Naive B cell (primary cell): ENCODE data around the gene IL2. TPM values are rescaled to one million over a fixed set of nuclear protein-coding genes. Genes with fewer than 3 reads are reported as not detected.

Experiments
- ATAC-seq, 2 donors: fragments of 150-1000 bp; cut with Tn5 transposase; 2 replicates each; pipeline ENCODE4 v1.10.0; 2021; ENCODE audit warnings: low read depth in 2 of 2, mild to moderate bottlenecking in 2 of 2, moderate library complexity in 2 of 2
- DNase-seq: peaks from one replicate; pipeline ENCODE4 v3.0.0; 2022
- H3K27ac Mint-ChIP-seq, 6 donors: one replicate each; pipeline ENCODE4 v1.8.0; 2020 to 2022; ENCODE audit warnings: mild to moderate bottlenecking in 6 of 6, mixed read lengths in 6 of 6, moderate library complexity in 5 of 6, inconsistent platforms in 2 of 6
- H3K27me3 Mint-ChIP-seq, 3 donors: one replicate each; pipeline ENCODE4 v1.8.0; 2021 to 2022; ENCODE audit warnings: mixed read lengths in 3 of 3, mild to moderate bottlenecking in 1 of 3
- H3K36me3 Mint-ChIP-seq, 2 donors: one replicate each; pipeline ENCODE4 v1.8.0; 2020 to 2022; ENCODE audit warnings: mixed read lengths in 2 of 2, inconsistent platforms in 1 of 2, mild to moderate bottlenecking in 1 of 2
- H3K4me1 Mint-ChIP-seq, 3 donors: one replicate each; pipeline ENCODE4 v1.8.0; 2020 to 2022; ENCODE audit warnings: mixed read lengths in 3 of 3, inconsistent platforms in 1 of 3, mild to moderate bottlenecking in 1 of 3, moderate library complexity in 1 of 3
- H3K4me3 Mint-ChIP-seq, 8 donors: one replicate each; pipeline ENCODE4 v1.8.0; 2020 to 2022; ENCODE audit warnings: mild to moderate bottlenecking in 8 of 8, mixed read lengths in 8 of 8, moderate library complexity in 8 of 8, inconsistent platforms in 2 of 8
- H3K9me3 Mint-ChIP-seq, 7 donors: one replicate each; pipeline ENCODE4 v1.8.0; 2020 to 2022; ENCODE audit warnings: mixed read lengths in 7 of 7, mild to moderate bottlenecking in 5 of 7, inconsistent platforms in 2 of 7, moderate library complexity in 1 of 7
- polyA plus RNA-seq, 6 donors: library from polyadenylated mRNA; unstranded; fragments of 300-500 nt; fragmentation: Illumina TruSeq; gene quantifications; one replicate each; pipeline ENCODE4 v1.2.3, GENCODE V29; 2021; ENCODE audit warnings: low read depth in 6 of 6

IL2 gene
- under 1 TPM in 1 of 6 donors, not detected in 5; 0.84 TPM for polyA plus RNA-seq

DNA sequence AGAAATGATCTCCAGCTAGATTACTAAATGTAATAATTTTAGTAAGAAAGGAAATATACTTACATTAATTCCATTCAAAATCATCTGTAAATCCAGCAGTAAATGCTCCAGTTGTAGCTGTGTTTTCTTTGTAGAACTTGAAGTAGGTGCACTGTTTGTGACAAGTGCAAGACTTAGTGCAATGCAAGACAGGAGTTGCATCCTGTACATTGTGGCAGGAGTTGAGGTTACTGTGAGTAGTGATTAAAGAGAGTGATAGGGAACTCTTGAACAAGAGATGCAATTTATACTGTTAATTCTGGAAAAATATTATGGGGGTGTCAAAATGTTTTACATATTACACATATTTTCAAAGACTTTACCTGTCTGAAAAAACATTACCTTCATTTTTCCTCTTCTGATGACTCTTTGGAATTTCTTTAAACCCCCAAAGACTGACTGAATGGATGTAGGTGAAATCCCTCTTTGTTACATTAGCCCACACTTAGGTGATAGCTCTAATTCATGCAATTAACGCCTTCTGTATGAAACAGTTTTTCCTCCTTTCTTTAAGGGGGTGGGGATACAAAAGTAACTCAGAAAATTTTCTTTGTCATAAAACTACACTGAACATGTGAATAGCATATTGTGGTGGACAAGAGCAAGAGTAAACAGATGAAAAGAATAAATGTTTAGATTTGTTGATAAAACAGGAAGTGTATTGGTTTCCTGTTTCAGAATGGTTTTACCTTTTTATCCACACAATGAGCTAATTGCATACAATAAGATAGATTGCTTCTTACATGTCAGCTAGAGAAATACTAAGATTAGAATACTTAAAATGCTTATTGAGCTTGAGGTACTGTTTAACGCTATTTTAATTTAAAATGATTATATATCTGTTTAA lies at the start of gene IL2:
IL2 (minus strand) TSS at position 495 of the 886 bp plus-strand sequence; CDS start at position 210, 285 bp downstream.
- ATAC-seq (no peak), DNase-seq (no peak)
- Mint-ChIP-seq H3K4me1 (peaks cover 0 to 6% (median 6%) of the 10 kb centered on the region in 3 donors), H3K4me3 (no peak within 1 kb of the TSS), H3K27ac (no peak within 1 kb of the TSS), H3K27me3 (no peaks in the 10 kb centered on the region), H3K9me3 (no peaks in the 10 kb centered on the region), H3K36me3 (no peaks in the 10 kb centered on the region)

DNA sequence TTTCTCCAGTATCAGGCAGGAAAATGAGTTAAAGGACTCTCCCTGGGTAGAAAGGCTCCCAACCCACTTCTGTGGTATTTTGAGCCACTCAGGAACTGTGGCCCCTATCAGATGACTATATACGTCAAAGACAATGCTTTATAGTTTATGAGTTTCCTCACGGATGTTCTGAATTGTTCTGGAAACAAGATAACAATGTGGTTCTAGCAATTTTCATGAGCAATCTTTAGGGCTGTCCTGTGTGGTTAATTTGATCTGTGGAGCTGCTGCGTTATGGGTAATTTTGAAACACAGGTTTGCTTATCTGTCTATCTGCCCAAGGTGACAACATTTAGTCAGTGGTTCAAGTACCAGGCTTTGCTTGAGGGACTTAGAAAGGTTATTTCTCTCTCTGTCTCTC lies 46.7 kb upstream of the IL2 start:
- Mint-ChIP-seq H3K4me3 (no peak overlapping the region), H3K27ac (no peak overlapping the region)
- no peak for DNase-seq

DNA sequence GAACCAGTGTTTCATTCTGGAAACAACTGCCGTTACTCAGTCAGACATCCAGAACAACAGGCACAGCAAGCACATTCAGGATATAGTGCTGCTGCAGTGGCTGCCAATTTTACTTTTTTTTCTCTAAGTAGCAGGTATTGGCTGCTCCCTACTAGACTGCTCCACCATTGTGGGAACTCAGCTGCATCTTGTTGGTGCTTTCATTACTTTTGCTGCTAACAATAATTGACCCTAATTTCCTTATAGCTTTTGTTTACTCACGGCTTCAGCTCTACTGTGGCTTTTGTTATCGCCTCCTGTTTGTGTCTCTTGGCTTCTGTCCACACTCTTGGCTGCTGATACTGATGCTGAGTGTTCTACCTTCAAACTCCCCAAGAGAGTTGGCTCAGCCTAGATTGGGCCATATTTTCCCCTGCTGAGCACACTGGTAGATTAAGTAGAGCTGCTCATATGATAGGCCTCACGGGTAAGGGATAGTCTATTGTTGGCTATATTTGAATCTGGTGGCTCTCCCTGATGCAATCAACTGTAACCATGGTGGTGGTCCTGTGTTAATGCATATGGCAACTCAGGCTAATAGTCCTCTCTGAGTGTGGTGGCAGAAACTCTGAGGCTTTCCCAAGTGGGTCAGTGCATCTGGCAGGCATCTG lies 44.5 kb upstream of the IL2 start:
- H3K4me3 Mint-ChIP-seq: no peak overlapping the region
- DNase-seq: no peak
- H3K9me3 Mint-ChIP-seq: peaks cover 0 to 4% (median 0%) of the 10 kb centered on the region in 7 donors
- H3K4me1 Mint-ChIP-seq: no peaks in the 10 kb centered on the region
- H3K27me3 Mint-ChIP-seq: peaks cover 0 to 6% (median 0%) of the 10 kb centered on the region in 3 donors
- no peak overlapping the region for H3K27ac Mint-ChIP-seq
- no peaks in the 10 kb centered on the region for H3K36me3 Mint-ChIP-seq
- ATAC-seq: no peak

More for the DNA sequence above, 46.7 kb upstream of the IL2 start:
- peaks cover 0 to 3% (median 0%) of the 10 kb centered on the region in 7 donors for H3K9me3 Mint-ChIP-seq
- H3K4me1 Mint-ChIP-seq: no peaks in the 10 kb centered on the region
- ATAC-seq: no peak
- H3K27me3 Mint-ChIP-seq: peaks cover 0 to 6% (median 0%) of the 10 kb centered on the region in 3 donors
- no peaks in the 10 kb centered on the region for H3K36me3 Mint-ChIP-seq

DNA sequence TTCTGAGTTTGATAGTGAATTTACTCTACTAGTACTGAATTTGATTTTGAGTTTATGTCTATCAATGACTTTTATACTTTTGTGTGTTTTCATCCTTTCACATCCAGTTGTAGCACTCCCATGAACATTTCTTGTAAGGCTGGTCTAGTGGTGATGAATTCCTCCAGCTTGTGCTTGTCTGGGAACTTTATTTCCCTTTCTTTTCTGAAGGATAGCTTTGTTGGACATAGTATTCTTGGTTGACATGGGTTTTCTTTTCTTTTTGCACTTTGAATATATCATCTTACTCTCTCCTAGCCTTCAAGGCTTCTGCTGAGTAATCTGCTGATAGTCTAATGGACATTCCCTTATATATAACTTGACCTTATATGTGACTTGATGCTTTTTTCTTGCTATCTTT lies 32.5 kb upstream of the IL2 start:
- H3K4me3 Mint-ChIP-seq: no peak overlapping the region

DNA sequence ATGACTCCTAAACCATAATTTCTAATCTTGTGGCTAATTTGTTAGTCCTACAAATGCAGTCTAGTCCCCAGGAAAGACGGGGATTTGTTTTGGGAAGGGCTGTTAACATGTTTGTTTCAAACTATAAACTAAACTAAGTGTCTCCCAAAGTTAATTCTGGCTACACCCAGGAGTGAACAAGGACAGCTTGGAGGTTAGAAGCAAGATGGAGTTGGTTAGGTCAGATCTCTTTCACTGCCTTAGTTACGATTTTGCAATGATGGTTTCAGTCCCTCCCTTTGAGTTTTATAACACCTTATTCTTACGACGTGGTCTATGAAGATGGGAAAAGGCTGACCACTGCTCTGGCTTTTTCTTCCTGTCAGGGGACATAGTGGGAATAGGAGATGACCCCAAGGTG lies 27.0 kb upstream of the IL2 start:
- Mint-ChIP-seq H3K27me3 (peaks cover 0 to 3% (median 0%) of the 10 kb centered on the region in 3 donors), H3K4me1 (no peaks in the 10 kb centered on the region), H3K9me3 (peaks cover 5 to 22% (median 12%) of the 10 kb centered on the region in 7 donors), H3K4me3 (no peak overlapping the region), H3K36me3 (no peaks in the 10 kb centered on the region), H3K27ac (no peak overlapping the region)
- ATAC-seq (no peak), DNase-seq (no peak)

More for the DNA sequence above, 32.5 kb upstream of the IL2 start:
- ATAC-seq: no peak
- H3K9me3 Mint-ChIP-seq: peaks cover 12 to 45% (median 28%) of the 10 kb centered on the region in 7 donors
- H3K4me1 Mint-ChIP-seq: no peaks in the 10 kb centered on the region
- peaks cover 0 to 11% of the 10 kb centered on the region in 2 donors for H3K36me3 Mint-ChIP-seq
- no peak overlapping the region for H3K27ac Mint-ChIP-seq
- H3K27me3 Mint-ChIP-seq: peaks cover 0 to 3% (median 0%) of the 10 kb centered on the region in 3 donors
- no peak for DNase-seq

DNA sequence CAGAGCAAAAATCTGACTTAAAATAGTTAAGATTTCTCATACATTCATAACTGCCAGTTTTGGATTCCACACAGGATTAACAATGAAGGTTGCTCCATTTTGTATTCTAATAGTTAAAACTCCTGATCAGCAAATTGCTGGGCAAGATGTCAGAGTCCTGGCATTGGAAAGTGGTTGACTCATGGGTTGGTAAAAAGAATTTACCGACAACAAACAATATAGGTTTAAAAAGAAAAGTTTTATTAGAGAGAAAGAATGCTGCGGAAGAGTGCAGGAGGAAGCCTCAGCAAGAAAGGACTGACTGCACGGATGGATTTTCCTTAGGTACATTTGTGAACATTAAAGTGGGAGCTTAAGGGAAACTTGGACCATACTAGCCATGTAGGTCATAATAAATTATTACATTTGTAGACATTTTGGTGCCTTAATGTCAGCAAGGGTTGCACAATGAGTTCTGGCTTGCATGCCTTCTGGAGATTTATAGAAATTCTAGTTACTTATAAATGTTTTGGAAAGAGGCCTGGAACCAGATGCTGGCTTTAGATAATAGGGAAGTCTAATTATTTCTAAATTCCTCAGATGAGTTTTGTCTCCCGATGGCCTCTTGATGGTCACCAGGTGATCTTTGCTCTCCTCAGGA lies 25.4 kb upstream of the IL2 start:
- peaks cover 0 to 9% (median 4%) of the 10 kb centered on the region in 7 donors for H3K9me3 Mint-ChIP-seq
- ATAC-seq (no peak), DNase-seq (no peak)
- H3K36me3 Mint-ChIP-seq: no peaks in the 10 kb centered on the region
- H3K4me1 Mint-ChIP-seq: no peaks in the 10 kb centered on the region
- H3K4me3 Mint-ChIP-seq: no peak overlapping the region
- H3K27me3 Mint-ChIP-seq: peaks cover 0 to 3% (median 0%) of the 10 kb centered on the region in 3 donors
- no peak overlapping the region for H3K27ac Mint-ChIP-seq

DNA sequence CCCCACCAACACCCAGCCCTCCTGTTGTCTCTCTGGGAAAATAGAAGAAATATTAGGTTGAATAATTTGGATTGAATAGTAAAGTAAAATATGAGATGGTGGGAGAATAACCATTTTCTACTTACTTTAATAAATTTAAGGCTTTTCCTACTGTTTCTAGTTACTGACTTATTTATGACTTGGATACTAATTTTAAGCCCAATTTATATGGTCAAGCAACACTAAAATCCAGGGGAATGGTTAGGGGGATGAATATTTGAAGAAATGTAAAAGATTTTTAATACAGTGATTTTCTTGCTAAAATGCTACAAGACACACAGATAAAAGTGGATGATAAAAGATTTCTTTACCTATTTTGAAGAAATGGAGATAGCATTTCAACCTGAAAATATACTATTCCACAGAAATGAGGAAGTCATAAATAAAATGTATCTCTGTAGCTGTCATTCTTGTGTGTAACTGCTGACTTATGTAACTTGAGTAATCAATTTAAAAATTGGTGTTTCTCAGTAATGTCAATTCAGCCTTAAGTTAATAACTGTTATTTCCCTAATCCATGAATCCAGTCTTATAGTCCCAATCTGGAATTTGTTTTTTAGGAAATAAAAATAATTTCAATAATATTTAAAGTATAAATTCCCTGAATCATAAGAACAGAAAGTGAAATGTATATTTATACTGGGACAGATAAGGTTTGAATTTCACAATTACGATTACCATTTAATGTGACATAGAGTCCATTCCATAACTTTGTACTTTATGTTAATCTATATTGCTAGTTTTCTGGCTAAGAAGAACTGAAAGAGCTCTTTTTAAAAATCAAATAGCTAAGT lies 24.3 kb upstream of the IL2 start:
- ATAC-seq: no peak
- Mint-ChIP-seq H3K4me3 (no peak overlapping the region), H3K4me1 (no peaks in the 10 kb centered on the region), H3K27ac (no peak overlapping the region), H3K27me3 (no peaks in the 10 kb centered on the region), H3K36me3 (no peaks in the 10 kb centered on the region), H3K9me3 (peaks cover 0 to 6% (median 2%) of the 10 kb centered on the region in 7 donors)
- DNase-seq: no peak

DNA sequence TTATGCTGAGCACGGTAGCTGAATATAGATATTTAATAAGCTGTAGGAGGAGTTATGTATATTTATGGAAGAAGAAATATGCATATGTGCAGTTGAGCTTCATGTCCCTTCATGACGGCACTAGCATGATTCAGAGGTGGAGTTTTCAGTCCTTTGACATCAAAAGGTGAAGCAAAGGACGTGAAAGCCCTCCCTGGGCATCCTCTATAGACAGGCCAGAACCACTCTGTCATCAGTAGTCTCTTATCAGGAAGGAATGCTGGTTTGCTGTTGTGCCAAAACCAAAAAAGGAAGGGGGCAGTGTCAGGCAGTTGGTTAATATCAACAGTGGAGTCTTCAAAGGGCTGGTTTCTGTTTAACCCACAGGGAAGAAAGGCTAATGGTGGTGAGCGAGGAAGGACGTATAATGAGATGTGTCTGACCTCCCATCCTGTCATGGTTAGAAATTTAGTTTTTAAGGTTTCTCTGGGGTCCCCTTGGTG lies 23.5 kb upstream of the IL2 start:
- Mint-ChIP-seq H3K9me3 (peaks cover 0 to 14% (median 2%) of the 10 kb centered on the region in 7 donors), H3K4me3 (no peak overlapping the region), H3K27ac (no peak overlapping the region), H3K4me1 (no peaks in the 10 kb centered on the region), H3K27me3 (no peaks in the 10 kb centered on the region), H3K36me3 (no peaks in the 10 kb centered on the region)
- no peak for ATAC-seq
- no peak for DNase-seq

DNA sequence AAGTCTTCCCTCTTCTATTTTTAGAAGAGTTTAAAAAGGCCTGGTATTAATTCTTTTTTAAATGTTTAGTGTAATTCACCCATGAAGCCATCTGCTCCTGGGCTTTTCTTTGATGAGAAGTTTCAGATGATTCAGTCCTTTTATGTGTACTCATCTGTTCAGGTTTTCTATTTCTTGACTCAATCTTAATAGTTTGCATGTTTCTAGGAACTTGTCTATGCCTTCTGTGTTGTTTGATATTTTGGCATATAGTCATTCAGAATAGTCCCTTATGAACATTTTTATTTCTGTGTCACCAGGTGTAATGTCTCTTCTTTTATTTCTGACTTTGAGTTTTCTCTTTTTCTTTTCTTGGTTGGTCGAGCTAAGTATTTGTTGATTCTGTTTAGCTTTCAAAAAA lies 20.2 kb upstream of the IL2 start:
- H3K36me3 Mint-ChIP-seq: no peaks in the 10 kb centered on the region
- H3K4me1 Mint-ChIP-seq: no peaks in the 10 kb centered on the region
- DNase-seq (no peak), ATAC-seq (no peak)
- no peaks in the 10 kb centered on the region for H3K27me3 Mint-ChIP-seq
- peaks cover 0 to 30% (median 5%) of the 10 kb centered on the region in 7 donors for H3K9me3 Mint-ChIP-seq
- no peak overlapping the region for H3K27ac Mint-ChIP-seq
- H3K4me3 Mint-ChIP-seq: no peak overlapping the region

DNA sequence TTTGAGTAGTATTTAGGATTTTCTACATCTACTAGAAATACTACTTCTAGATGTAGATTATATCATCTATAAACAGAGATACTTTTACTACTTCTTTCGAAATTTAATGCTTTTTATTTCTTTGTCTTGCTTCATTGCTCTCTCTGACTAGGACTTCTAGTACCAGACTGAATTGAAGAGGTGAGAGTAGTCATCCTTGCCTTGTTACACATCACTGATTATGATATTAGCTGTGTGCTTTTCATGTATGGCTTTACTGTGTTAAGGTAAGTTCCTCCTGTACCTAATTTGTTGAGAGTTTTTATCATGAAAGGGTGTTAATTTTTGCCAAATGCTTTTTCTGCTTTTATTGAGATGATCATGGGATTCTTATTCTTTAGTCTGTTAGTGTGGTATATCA lies 19.6 kb upstream of the IL2 start:
- ATAC-seq (no peak), DNase-seq (no peak)
- no peak overlapping the region for H3K27ac Mint-ChIP-seq
- H3K27me3 Mint-ChIP-seq: no peaks in the 10 kb centered on the region
- H3K36me3 Mint-ChIP-seq: no peaks in the 10 kb centered on the region
- no peak overlapping the region for H3K4me3 Mint-ChIP-seq
- H3K9me3 Mint-ChIP-seq: peaks cover 0 to 30% (median 5%) of the 10 kb centered on the region in 7 donors
- no peaks in the 10 kb centered on the region for H3K4me1 Mint-ChIP-seq

DNA sequence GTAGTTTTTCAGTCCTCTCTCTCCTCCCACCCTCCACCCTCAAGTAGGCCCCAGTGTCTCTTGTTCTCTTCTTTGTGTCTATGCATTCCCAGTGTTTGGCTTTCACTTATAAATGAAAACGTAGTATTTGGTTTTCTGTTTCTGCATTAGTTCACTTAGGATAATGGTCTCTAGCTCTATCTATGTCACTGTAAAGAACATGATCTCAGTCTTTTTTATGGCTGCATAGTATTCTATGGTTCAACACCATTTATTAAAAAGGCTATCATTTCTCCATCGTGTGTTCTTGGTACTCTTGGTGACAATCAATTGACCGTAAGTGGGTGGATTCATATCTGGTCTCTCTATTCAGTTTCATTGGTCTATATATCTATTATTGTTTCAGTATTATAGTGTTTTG lies 18.7 kb upstream of the IL2 start:
- ATAC-seq (no peak), DNase-seq (no peak)
- Mint-ChIP-seq H3K27me3 (no peaks in the 10 kb centered on the region), H3K27ac (no peak overlapping the region), H3K9me3 (peaks cover 3 to 30% (median 5%) of the 10 kb centered on the region in 7 donors), H3K4me1 (no peaks in the 10 kb centered on the region), H3K36me3 (no peaks in the 10 kb centered on the region), H3K4me3 (no peak overlapping the region)

DNA sequence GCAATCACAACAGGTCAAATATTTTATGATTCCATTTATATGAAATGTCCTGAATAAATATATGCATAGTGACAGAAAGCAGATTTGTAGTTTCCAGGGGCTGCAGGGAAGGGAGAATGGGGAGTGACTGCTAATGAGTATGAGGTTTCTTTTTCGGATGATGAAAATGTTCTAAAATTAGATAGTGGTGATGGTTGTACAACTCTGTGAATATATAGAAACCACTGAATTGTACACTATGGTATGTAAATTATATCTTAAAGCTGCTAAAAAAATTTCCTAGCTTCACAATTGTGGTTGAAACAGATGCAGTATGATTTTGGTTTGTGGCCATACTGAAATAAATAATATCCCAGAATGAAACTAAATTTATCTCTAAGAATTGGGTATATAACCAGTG lies 12.9 kb upstream of the IL2 start:
- H3K4me3 Mint-ChIP-seq: no peak overlapping the region
- no peak overlapping the region for H3K27ac Mint-ChIP-seq
- H3K36me3 Mint-ChIP-seq: no peaks in the 10 kb centered on the region
- DNase-seq (no peak), ATAC-seq (no peak)
- no peaks in the 10 kb centered on the region for H3K4me1 Mint-ChIP-seq
- H3K9me3 Mint-ChIP-seq: peaks cover 3 to 29% (median 12%) of the 10 kb centered on the region in 7 donors
- H3K27me3 Mint-ChIP-seq: peaks cover 0 to 7% (median 5%) of the 10 kb centered on the region in 3 donors
